CD8-positive, alpha-beta memory T cell (primary cell): ENCODE results near the gene SMC4. TPM values are rescaled to one million over a fixed set of nuclear protein-coding genes. Genes with fewer than 3 reads are reported as not detected.
"Not testable (repeated sequence)": the region's sequence is repeated elsewhere in the genome, so short reads cannot be mapped to it uniquely, and the experiment has no call there.

Source experiments
- CTCF ChIA-PET: fragments of 350-600 bp; sonication (Branson Sonifier 250); formaldehyde crosslinking; loops from one replicate; lab custom pipeline; 2021; ENCODE audit warnings: antibody characterized with exemption; lab: Charles Lee
- POLR2A ChIA-PET: fragments of 350-600 bp; sonication (Branson Sonifier 250); formaldehyde crosslinking; loops from one replicate; lab custom pipeline; 2021; ENCODE audit warnings: antibody characterized with exemption; lab: Charles Lee
- DNase-seq, 5 donors: peaks; one replicate each; pipeline versions ENCODE4 v3.0.0 to v3.0.0-alpha.2; 2020 to 2022; ENCODE audit warnings: mixed read lengths in 1 of 5
- H3K27ac ChIP-seq: one replicate; pipeline ENCODE4 v1.7.0; 2013; ENCODE audit warnings: low read depth, mild to moderate bottlenecking, low read length, moderate library complexity
- H3K27me3 ChIP-seq: 2 replicates; pipeline ENCODE4 v1.7.0; 2013; ENCODE audit warnings: low read length, mild to moderate bottlenecking; ENCODE audit not compliant: insufficient read depth, poor library complexity, severe bottlenecking
- H3K36me3 ChIP-seq: 2 replicates; pipeline ENCODE4 v1.7.0; 2013; ENCODE audit warnings: mild to moderate bottlenecking, low read length, moderate library complexity; ENCODE audit not compliant: insufficient read depth
- H3K4me1 ChIP-seq: 2 replicates; pipeline ENCODE4 v1.7.0; 2013; ENCODE audit warnings: mild to moderate bottlenecking, low read length, moderate library complexity; ENCODE audit not compliant: insufficient read depth
- H3K4me3 ChIP-seq: 2 replicates; pipeline ENCODE4 v1.7.0; 2013; ENCODE audit warnings: mild to moderate bottlenecking, low read length
- H3K9me3 ChIP-seq: 2 replicates; pipeline ENCODE4 v1.7.0; 2013; ENCODE audit warnings: mild to moderate bottlenecking, low read length
- H3K27ac Mint-ChIP-seq, 8 donors: one replicate each; pipeline ENCODE4 v1.8.0; 2020 to 2021; ENCODE audit warnings: mixed read lengths in 8 of 8, mild to moderate bottlenecking in 6 of 8, inconsistent platforms in 3 of 8, moderate library complexity in 3 of 8
- H3K27me3 Mint-ChIP-seq, 2 donors: one replicate each; pipeline ENCODE4 v1.8.0; 2020 to 2021; ENCODE audit warnings: mixed read lengths in 2 of 2, mild to moderate bottlenecking in 1 of 2, moderate library complexity in 1 of 2
- H3K36me3 Mint-ChIP-seq, 3 donors: one replicate each; pipeline ENCODE4 v1.8.0; 2020 to 2021; ENCODE audit warnings: mixed read lengths in 3 of 3, inconsistent platforms in 1 of 3, mild to moderate bottlenecking in 1 of 3
- H3K4me1 Mint-ChIP-seq, 3 donors: one replicate each; pipeline ENCODE4 v1.8.0; 2020 to 2021; ENCODE audit warnings: mixed read lengths in 3 of 3, inconsistent platforms in 1 of 3, mild to moderate bottlenecking in 1 of 3
- H3K4me3 Mint-ChIP-seq, 7 donors: one replicate each; pipeline ENCODE4 v1.8.0; 2020 to 2021; ENCODE audit warnings: mixed read lengths in 7 of 7, mild to moderate bottlenecking in 6 of 7, moderate library complexity in 4 of 7, inconsistent platforms in 2 of 7
- H3K9me3 Mint-ChIP-seq, 5 donors: one replicate each; pipeline ENCODE4 v1.8.0; 2020 to 2022; ENCODE audit warnings: mixed read lengths in 5 of 5, mild to moderate bottlenecking in 3 of 5, moderate library complexity in 2 of 5, inconsistent platforms in 1 of 5
- polyA plus RNA-seq: library from polyadenylated mRNA; unstranded; fragments of 300-500 nt; fragmentation: Illumina TruSeq; gene quantifications from one replicate; pipeline ENCODE4 v1.2.3, GENCODE V29; 2021
- total RNA-seq, 2 experiments: library from RNA; stranded (reverse); gene quantifications; one replicate each; pipeline ENCODE4 v1.2.3, GENCODE V29; 2021

The SMC4 gene
- total and polyA plus RNA-seq, 3 experiments from 2014 or later, result 45.0 to 123 (median 120) TPM

DNA sequence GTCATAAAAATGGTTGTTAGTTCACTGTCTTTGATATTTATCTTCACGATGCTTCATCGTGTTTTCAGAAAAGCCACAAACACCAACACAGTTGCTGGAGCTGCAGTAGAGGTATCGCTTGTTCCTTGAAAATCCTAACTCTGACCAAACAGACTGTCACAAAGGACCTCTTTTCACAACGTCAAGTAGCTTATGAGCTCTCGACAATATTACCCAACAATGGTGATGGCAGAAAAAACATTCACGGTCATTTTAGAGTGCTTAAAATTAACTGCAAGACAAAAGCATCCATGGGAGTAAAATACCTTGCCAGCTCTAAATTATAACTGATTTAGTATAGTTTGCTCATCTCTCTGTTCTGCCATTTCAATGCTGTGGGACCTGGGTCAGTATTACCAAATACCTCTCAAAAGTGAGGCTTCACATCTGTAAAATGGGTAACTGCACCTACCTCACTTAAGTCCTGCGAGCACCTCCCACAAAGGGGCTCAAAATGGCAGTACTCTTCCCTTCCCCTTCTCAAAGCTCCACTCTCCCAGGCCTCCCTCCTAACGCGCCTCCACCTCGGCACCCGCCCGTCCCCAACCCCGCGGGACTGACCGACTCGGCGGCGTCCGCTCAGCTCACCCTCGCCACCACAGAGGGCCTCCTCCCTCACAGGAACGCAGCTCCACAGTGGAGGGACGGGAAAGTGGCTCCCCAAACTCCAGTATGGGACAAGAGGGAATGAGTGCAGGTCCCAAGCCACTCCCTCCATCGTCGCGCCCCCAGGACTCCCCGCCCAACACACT is 49.6 kb downstream of the SMC4 start:
- peaks cover 34 to 61% (median 59%) of the 10 kb centered on the region in 3 donors for H3K4me1 Mint-ChIP-seq
- CTCF ChIA-PET, result interaction anchor here (1.0 to 1.8 kb wide), 12 partner anchors 10 to 1805 kb away, joined by 3 to 15 read pairs (median 4); partner anchors contain the start of genes GFM1 and IL12A

DNA sequence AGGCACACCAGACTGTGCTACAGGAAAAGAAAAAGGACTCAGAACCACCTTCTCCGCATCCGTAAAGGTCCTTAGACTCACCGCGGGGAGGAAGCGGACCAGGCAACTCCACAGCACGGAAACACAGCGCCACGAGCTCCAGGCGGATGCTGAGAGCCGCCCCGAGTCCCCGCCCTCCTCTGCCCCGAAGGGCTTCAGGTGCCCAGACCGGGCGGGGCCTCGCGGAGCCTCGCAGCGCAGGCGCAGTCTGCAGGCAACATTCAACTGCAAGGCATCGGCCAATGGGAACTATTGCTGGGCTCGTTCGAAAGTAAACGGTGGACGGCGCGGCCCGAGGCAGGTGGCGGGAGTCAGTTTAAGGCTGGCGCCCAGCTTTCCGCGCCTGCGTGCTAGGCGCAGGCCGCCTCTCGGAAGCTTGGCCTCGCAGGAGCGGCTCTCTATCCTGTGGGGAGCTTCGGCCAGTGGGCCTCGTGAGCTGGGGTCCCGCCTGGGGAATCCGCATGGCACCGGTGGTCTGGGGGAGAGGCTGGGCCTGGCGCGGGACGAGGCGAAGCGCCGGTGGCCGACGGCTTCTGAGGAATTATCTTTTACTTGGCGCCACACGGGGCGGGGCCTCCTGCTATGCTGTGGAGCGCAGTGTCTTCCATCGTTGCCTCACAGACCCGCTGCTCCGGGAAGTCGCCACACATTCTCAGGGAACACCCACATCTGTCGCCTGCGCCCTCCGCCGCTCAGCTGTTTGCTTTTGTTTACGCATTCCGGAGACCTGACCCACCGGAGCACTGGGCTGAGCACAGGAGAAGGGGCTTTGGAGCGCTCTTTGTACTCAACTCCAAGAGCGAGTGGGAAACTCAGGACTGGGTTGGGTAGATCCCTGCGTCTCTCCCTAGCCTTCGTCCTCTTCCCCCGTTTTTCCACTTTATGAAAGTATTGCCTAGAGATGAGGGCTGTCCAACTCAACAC is 50.5 kb downstream of the SMC4 start, which contains the start of gene TRIM59:
TSS of gene TRIM59 (minus strand) at position 151 of the 963 bp plus-strand sequence. CDS start 10,603 bp downstream, outside the sequence.
- H3K27me3 Mint-ChIP-seq, result no peaks in the 10 kb centered on the region
- H3K9me3 Mint-ChIP-seq, result no peaks in the 10 kb centered on the region
- peak within 1 kb of the TSS; percentile 86 to 99 (median 97) for H3K27ac Mint-ChIP-seq
- POLR2A ChIA-PET, result interaction anchor here (0.5 to 1.5 kb wide), 9 partner anchors 16 to 306 kb away, joined by 3 to 8 read pairs (median 4); partner anchors contain the start of genes KPNA4, PPM1L and SMC4
- Histone ChIP-seq H3K36me3 (no peaks in the 10 kb centered on the region), H3K27ac (peak within 1 kb of the TSS; percentile 87), H3K4me1 (peaks cover 18% of the 10 kb centered on the region), H3K4me3 (peak within 1 kb of the TSS; percentile 89), H3K27me3 (no peaks in the 10 kb centered on the region), H3K9me3 (no peaks in the 10 kb centered on the region)
- peak; percentile 93 to 97 (median 97) for DNase-seq
- CTCF ChIA-PET, result interaction anchor here (0.7 to 1.8 kb wide), 14 partner anchors 9 to 1805 kb away, joined by 3 to 15 read pairs (median 4); partner anchors contain the start of genes GFM1 and IL12A
- H3K36me3 Mint-ChIP-seq, result peaks cover 0 to 13% (median 6%) of the 10 kb centered on the region in 3 donors
- H3K4me3 Mint-ChIP-seq, result peak within 1 kb of the TSS; percentile 95 to 100 (median 98)
- peaks cover 29 to 54% (median 52%) of the 10 kb centered on the region in 3 donors for H3K4me1 Mint-ChIP-seq

More for the DNA sequence above, 49.6 kb downstream of the SMC4 start:
- Histone ChIP-seq H3K4me1 (peaks cover 18% of the 10 kb centered on the region), H3K27ac (peak overlapping the region; percentile 87), H3K27me3 (no peaks in the 10 kb centered on the region), H3K4me3 (peak overlapping the region; percentile 89), H3K36me3 (no peaks in the 10 kb centered on the region), H3K9me3 (no peaks in the 10 kb centered on the region)
- POLR2A ChIA-PET, result interaction anchor here (0.5 to 1.5 kb wide), 11 partner anchors 15 to 307 kb away, joined by 3 to 10 read pairs (median 4); partner anchors contain the start of genes KPNA4, PPM1L and SMC4
- Mint-ChIP-seq H3K9me3 (no peaks in the 10 kb centered on the region), H3K27me3 (no peaks in the 10 kb centered on the region), H3K27ac (peak overlapping the region; percentile 86 to 99 (median 97)), H3K36me3 (peaks cover 4 to 18% (median 10%) of the 10 kb centered on the region in 3 donors), H3K4me3 (peak overlapping the region; percentile 95 to 100 (median 98))
- no peak for DNase-seq

DNA sequence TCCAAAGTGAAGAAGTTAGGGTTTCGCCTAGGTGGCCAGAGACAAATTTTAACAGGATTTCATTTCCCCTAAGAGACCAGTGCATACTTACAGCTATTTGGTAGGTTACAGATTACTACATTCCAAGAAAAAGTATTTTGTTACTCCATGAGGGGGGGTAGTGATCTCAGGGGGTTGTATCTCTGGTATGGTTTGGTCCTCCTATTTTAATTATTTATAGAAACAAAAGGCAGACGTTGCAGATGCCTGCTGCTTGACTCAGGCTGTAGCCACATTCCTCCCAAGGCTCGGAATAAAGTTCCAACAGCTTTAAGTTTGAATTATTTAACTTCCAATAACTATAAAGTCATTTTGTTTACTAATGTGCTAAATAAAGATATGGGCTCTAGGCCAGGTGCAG is 51.4 kb downstream of the SMC4 start:
- DNase-seq, result no peak
- CTCF ChIA-PET, result interaction anchor here (1.5 to 1.8 kb wide), 3 partner anchors 8 to 43 kb away, joined by 3 to 8 read pairs (median 7); no protein-coding TSS in a partner anchor
- Mint-ChIP-seq H3K9me3 (no peaks in the 10 kb centered on the region), H3K36me3 (peaks cover 0 to 13% (median 4%) of the 10 kb centered on the region in 3 donors), H3K4me1 (peaks cover 28 to 46% (median 45%) of the 10 kb centered on the region in 3 donors), H3K27ac (peak overlapping the region in 5 of 8 donors; percentile 39 to 99 (median 85)), H3K27me3 (no peaks in the 10 kb centered on the region), H3K4me3 (peak overlapping the region; percentile 6 to 98 (median 97))
- H3K27me3 ChIP-seq, result no peaks in the 10 kb centered on the region
- H3K36me3 ChIP-seq, result no peaks in the 10 kb centered on the region
- no peaks in the 10 kb centered on the region for H3K9me3 ChIP-seq
- H3K4me1 ChIP-seq, result peaks cover 18% of the 10 kb centered on the region
- peak overlapping the region; percentile 87 for H3K27ac ChIP-seq
- POLR2A ChIA-PET, result no interaction called here
- H3K4me3 ChIP-seq, result no peak overlapping the region

- H3K4me1 ChIP-seq, result peaks cover 18% of the 10 kb centered on the region
- H3K27ac Mint-ChIP-seq, result no peak overlapping the region
- peaks cover 23 to 39% (median 38%) of the 10 kb centered on the region in 3 donors for H3K4me1 Mint-ChIP-seq
- no peak overlapping the region for H3K4me3 ChIP-seq
- no peak overlapping the region for H3K27ac ChIP-seq
- H3K36me3 ChIP-seq, result no peaks in the 10 kb centered on the region
- H3K27me3 ChIP-seq, result no peaks in the 10 kb centered on the region
- H3K9me3 Mint-ChIP-seq, result no peaks in the 10 kb centered on the region
- POLR2A ChIA-PET, result no interaction called here
- no peaks in the 10 kb centered on the region for H3K9me3 ChIP-seq
- H3K4me3 Mint-ChIP-seq, result no peak overlapping the region
- DNase-seq, result no peak
- peaks cover 0 to 11% (median 2%) of the 10 kb centered on the region in 3 donors for H3K36me3 Mint-ChIP-seq
- no peaks in the 10 kb centered on the region for H3K27me3 Mint-ChIP-seq
- CTCF ChIA-PET, result no interaction called here
Measured at GRCh38 chr3:160451602-160452001, 52.2 kb downstream of the SMC4 start.

GRCh38 chr3:160452251-160452650 is 52.8 kb downstream of the SMC4 start:
- H3K27ac Mint-ChIP-seq, H3K36me3 ChIP-seq, H3K9me3 Mint-ChIP-seq, H3K9me3 ChIP-seq, H3K27me3 Mint-ChIP-seq, H3K27ac ChIP-seq, POLR2A ChIA-PET, H3K27me3 ChIP-seq, H3K4me3 ChIP-seq, CTCF ChIA-PET, DNase-seq, H3K36me3 Mint-ChIP-seq: not testable (repeated sequence)
- Mint-ChIP-seq H3K4me1 (peaks cover 19 to 33% (median 31%) of the 10 kb centered on the region in 3 donors), H3K4me3 (peak overlapping the region in 1 of 7 donors; percentile 4)
- H3K4me1 ChIP-seq, result peaks cover 18% of the 10 kb centered on the region

- no peak overlapping the region for H3K4me3 ChIP-seq
- Mint-ChIP-seq H3K36me3 (no peaks in the 10 kb centered on the region), H3K9me3 (no peaks in the 10 kb centered on the region), H3K27me3 (peaks cover 0 to 3% of the 10 kb centered on the region in 2 donors), H3K27ac (no peak overlapping the region), H3K4me3 (no peak overlapping the region), H3K4me1 (peaks cover 5 to 6% (median 5%) of the 10 kb centered on the region in 3 donors)
- H3K36me3 ChIP-seq, result no peaks in the 10 kb centered on the region
- ChIA-PET POLR2A (no interaction called here), CTCF (no interaction called here)
- H3K27me3 ChIP-seq, result no peaks in the 10 kb centered on the region
- H3K27ac ChIP-seq, result no peak overlapping the region
- no peak for DNase-seq
- peaks cover 4% of the 10 kb centered on the region for H3K4me1 ChIP-seq
- H3K9me3 ChIP-seq, result no peaks in the 10 kb centered on the region
Measured at GRCh38 chr3:160454995-160455394, 55.5 kb downstream of the SMC4 start.

- Histone ChIP-seq H3K27ac (no peak overlapping the region), H3K4me1 (no peaks in the 10 kb centered on the region), H3K36me3 (no peaks in the 10 kb centered on the region), H3K4me3 (no peak overlapping the region), H3K27me3 (no peaks in the 10 kb centered on the region), H3K9me3 (no peaks in the 10 kb centered on the region)
- Mint-ChIP-seq H3K27me3 (peaks cover 0 to 4% of the 10 kb centered on the region in 2 donors), H3K4me1 (no peaks in the 10 kb centered on the region), H3K27ac (no peak overlapping the region), H3K9me3 (no peaks in the 10 kb centered on the region), H3K36me3 (no peaks in the 10 kb centered on the region), H3K4me3 (no peak overlapping the region)
- no peak for DNase-seq
- CTCF ChIA-PET, result no interaction called here
- POLR2A ChIA-PET, result no interaction called here
Measured at GRCh38 chr3:160455846-160456245, 56.4 kb downstream of the SMC4 start.
